GM18519 (cell line): ENCODE measurements around the gene RETN.
"Not testable (repeated sequence)": the region's sequence is repeated elsewhere in the genome, so short reads cannot be mapped to it uniquely, and the experiment has no call there.

Experiments
- ATAC-seq: cut with Tn5 transposase; IDR thresholded peaks from one replicate; pipeline ENCODE4 v1.9.1; 2021; ENCODE audit warnings: mild to moderate bottlenecking, moderate library complexity; ENCODE audit not compliant: unreplicated experiment, low FRiP score

RETN gene

DNA sequence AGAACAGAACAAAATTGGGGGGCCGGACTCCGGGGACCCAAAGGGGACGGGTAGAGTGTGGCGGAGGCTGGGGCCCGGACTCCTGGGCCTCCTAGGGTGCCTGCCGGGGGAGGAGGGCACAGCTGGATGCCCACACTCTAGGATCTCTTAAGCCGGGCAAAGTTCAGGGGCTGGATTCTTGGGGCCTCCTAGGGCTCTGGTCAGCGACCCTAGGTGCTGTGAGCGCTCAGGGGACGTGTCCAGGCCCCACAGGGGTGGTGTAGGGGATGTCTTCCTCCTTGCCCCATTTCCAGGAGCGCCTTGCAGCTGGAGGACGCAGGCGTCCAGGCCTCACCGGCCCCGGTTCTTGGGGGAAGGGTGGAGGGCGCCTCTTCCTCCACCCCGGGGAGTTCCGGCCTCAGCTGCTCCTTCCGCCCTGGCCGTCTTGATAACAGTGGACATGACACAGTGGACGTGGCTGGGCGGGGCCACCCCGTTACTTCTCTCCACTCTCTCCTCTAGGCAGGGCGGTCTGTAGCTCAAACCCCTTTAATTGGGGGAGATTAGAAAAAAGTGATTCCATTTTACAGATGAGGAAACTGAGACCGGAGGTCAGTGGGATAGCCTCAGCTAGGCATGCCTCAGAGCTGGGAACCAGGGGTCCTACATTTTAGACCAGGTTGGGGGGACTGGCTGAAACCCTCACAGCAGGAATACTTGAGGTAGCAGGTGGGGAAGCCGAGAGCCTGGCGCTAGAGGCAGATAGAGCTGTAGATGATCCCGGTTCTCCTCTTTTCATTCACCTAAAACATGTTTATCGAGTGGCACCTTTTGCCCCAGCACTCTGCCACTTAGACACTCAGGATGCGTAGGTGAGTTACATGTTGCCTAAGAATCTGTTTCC is 31.2 kb upstream of the RETN start:
- no peak for ATAC-seq

DNA sequence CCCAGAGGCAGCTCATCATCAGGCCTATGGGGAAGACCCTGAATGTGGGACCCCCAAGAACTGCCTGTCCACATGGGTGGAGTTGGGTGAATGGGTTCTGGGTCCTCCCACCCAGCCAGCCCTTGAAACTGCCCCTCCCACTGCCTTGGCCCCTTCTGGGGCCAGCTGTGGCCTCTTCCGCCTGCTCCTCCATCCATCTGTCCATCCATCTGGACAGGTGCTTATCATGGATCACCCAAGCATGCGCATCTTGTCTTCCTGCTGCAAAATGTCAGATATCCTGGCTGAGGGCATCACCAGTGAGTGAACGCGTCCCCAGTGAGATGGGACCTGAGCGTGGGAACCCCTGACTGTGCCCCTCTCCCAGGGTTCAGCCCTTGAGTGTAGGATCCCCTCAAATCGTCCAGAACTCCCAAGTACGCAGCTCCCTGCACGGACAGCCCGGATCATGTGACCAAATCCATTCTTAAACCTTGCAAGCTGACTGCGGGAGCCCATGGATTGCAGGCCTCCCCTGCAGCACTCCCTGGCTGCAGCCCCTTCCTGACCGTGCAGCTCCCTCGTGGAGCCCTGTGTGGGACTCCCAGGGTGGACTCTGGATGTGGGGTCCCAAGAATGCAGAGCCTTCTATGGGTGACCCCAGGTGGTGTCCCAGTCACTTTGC is 29.9 kb upstream of the RETN start:
- ATAC-seq, result no peak

DNA sequence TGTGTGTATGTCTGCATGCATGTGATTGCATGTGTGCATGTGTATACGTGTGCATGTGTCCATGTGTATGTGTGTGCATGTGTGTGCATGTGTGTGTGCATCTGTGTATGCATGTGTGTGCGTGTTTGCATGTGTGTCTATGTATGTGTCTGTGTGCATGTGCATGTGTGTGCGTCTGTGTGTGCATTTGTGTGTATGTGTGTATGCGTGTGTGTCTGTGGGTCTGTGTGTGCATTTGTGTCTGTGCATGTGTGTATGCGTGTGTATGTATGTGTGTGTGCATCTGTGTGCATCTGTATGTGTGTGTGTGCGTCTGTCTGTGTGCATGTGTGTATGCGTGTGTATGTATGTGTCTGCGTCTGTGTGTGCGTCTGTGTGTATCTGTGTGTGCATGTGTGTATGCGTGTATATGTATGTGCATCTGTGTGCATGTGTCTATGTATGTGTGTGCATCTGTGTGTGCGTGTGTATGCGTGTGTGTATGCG is 28.9 kb upstream of the RETN start:
- ATAC-seq, result no peak

DNA sequence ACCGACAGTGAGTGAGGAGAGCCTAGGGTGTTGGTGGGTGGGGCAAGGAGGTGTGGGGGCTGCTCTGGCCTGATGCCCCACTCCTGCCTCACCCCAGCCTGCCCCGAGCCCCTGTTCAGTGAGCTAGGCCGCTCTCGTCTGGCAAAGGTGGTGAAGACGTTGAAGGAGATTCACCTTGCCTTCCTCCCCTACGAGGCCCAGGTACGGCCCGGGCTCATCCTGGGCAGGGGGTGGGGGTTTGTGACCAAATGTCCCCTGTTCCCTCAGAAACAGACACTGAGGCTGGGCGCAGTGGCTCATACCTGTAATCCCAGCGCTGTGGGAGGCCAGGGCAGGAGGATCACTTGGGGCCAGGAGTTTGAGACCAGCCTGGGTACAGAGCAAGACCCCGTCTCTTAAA is 28.0 kb upstream of the RETN start:
- no peak for ATAC-seq

DNA sequence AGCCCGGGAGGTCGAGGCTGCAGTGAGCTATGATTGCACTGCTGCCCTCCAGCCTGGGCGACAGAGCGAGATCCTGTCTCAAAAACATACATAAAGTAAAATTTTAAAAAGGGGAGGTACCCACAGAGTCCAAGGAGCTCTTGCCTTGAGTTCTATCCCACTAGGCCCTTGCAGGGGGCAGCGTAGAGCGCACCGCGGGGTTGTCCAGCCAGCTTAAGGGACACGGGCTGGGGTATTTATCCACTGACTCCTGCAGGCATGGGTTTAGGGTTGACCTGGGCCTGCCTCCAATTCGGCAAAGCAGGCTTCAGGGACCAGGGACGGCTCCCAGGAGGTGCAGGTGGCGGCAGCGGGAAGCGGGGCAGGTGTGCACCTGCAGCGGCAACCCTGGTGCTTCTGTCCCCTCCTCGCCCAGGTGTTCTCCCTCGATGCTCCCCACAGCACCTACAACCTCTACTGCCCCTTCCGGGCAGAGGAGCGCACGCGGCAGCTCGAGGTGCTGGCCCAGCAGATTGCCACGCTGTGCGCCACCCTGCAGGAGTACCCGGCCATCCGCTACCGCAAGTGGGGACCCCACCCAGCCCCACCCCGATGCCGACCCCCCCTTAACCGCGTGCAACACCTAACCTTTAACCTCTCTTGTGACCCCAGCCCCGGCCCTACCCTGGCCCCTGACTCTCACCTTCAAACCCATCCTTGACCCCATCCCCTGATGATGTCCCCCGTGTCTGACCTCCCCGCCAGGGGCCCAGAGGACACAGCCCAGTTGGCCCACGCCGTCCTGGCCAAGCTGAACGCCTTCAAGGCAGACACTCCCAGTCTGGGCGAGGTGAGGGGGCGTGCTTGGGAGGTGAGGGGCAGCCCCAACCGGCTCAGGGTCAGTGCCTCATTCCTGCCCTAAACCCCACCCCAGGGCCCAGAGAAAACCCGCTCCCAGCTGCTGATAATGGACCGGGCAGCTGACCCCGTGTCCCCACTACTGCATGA is 27.3 kb upstream of the RETN start:
- ATAC-seq, result no peak

DNA sequence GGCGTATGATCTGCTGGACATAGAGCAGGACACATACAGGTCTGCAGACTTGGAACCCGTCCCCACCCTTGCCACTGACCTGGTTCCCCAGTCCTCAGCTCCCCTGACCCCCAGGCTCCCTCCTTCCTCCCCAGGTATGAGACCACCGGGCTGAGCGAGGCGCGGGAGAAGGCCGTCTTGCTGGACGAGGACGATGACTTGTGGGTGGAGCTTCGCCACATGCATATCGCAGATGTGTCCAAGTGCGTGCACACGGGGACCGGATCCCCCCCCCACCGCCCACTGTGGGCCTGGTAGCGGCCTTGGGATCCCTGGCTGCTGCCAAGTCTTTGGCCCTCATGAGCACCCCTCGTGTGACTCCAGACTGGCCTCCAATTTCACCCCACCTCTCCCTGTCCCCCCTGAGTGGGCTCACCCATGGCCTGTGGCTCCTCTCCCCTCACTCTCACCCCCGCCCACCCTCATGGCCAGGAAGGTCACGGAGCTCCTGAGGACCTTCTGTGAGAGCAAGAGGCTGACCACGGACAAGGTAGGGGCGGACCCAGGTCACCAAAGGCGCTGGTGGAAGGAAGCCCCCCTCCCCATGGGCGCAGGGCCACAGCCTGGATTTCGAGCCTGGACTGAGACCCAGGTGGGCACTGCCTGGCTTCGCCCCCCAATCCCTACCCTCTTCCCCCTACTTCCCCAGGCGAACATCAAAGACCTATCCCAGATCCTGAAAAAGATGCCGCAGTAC is 26.4 kb upstream of the RETN start:
- ATAC-seq, result no peak

DNA sequence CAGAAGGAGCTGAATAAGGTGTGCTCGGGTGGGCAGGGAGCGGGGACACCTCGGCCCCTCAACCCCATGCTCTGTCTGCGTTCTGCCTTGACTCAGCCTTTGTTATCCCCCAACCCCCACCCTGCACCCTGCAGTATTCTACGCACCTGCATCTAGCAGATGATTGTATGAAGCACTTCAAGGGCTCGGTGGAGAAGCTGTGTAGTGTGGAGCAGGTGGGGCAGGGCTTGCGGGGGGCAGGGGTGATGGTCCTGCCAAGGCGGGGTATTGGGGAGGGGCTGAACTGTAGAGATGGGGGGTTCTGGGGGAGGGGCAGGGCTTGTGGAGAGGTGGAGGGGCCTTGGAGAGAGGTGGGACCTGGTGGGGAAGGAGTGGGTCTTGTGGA is 25.8 kb upstream of the RETN start:
- ATAC-seq, result no peak

DNA sequence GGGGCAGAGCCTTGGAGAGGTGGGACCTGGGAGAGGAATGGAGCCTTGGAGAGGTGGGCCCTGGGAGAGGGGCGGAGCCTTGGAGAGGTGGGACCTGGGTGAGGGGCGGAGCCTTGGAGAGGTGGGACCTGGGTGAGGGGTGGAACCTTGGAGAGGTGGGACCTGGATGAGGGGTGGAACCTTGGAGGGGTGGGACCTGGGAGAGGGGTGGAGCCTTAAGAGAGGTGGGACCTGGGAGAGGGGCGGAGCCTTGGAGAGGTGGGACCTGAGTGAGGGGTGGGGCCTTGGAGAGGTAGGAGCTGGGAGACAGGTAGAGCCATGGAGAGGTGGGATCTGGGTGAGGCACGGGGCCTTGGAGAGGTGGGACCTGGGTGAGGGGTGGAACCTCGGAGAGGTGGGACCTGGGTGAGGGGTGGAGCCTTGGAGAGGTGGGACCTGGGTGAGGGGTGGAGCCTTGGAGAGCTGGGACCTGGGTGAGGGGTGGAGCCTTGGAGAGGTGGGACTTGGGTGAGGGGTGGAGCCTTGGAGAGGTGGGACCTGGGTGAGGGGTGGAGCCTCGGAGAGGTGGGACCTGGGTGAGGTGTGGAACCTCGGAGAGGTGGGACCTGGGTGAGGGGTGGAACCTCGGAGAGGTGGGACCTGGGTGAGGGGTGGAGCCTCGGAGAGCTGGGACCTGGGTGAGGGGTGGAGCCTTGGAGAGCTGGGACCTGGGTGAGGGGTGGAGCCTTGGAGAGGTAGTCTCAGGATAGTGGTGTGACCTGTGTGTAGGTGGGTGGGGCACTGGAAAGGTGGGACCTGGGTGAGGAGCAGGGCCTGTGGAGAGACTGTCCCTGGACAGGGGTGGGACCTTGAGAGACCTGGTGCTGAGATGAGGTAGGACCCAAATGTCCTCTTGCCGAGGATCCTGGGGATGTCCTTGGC is 25.0 kb upstream of the RETN start:
- not testable (repeated sequence) for ATAC-seq

DNA sequence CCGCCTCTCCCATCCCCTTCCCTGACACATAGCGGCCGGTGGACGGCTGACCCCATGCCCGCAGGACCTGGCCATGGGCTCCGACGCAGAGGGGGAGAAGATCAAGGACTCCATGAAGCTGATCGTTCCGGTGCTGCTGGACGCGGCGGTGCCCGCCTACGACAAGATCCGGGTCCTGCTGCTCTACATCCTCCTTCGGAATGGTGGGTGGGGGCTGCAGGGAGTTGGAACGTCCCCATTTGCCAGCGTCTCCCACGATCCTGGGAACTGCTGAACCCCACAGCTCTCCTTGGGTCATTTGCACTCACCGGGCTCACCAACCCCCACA is 24.3 kb upstream of the RETN start:
- ATAC-seq, result no peak

DNA sequence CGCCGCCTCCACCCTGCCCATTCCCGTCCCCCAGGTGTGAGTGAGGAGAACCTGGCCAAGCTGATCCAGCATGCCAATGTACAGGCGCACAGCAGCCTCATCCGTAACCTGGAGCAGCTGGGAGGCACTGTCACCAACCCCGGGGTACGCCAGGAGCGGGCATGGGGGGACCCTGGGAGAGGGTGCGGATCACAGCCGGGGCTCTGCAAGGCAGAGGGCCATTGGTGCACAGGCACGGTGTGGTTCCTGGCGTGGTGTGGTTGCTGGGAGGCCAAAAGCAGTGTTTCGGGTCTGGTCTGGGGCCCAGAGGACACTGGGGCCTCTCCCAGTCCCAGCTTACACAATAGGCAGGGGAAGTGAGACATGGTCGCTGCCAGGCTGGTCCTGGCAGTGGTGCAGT is 23.7 kb upstream of the RETN start:
- no peak for ATAC-seq

DNA sequence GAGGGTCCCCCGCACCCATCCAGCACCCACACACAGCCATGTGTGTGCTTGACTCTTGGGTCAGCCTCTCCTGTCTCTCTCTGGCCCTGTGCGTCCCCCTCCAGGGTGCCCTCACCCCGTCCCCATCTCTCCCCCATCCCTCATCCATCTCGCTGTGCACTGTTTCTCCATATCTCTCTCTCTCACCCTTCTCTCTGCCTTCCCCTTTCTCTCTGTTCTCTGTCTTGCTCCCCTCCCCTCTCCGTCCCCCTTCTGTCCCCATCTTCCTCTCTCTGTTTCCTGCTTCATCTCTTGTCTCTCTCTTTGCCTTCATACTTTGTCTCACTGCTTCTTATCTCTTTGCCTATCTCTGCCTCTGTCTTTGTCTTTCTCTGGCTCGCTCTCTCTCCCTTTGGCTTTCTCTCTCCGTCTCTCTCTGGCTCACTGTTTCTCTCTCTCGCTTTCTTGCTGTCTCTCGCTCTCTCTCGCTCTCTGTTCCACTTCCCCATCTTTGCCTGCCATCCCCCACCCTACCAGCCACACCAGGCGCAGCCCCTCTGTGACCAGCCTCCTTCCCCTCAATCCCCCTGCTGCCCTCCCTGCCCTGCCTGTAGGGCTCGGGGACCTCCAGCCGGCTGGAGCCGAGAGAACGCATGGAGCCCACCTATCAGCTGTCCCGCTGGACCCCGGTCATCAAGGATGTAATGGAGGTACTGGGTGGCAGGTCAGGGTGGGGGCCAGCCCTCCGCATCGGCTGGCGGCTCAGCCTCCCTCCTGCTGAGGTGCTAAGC is 23.0 kb upstream of the RETN start:
- ATAC-seq, result no peak

DNA sequence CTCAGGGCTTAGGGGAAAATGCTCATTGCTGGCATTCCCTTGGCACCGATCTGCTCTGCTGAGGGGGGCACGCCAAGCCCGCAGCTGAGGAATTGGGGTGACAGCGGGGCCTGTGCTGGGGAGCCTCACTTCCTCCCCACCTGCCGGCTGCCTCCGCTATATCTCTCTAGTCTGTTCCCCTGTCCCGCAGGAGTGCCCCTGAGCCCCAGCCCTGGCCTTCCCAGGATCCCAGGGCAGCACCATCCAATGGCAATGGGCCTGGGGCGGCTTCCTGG is 22.5 kb upstream of the RETN start:
- ATAC-seq, result no peak

DNA sequence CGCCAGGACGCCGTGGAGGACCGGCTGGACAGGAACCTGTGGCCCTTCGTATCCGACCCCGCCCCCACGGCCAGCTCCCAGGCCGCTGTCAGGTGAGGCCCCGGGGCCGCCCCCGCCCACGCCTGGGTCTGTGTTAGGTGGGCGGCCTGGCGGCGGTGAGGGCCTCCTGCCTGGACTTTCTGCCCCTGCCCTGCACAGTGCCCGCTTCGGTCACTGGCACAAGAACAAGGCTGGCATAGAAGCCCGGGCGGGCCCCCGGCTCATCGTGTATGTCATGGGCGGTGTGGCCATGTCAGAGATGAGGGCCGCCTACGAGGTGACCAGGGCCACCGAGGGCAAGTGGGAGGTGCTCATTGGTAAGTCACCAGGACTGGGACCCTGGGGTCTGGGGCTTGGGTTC is 21.7 kb upstream of the RETN start:
- no peak for ATAC-seq

DNA sequence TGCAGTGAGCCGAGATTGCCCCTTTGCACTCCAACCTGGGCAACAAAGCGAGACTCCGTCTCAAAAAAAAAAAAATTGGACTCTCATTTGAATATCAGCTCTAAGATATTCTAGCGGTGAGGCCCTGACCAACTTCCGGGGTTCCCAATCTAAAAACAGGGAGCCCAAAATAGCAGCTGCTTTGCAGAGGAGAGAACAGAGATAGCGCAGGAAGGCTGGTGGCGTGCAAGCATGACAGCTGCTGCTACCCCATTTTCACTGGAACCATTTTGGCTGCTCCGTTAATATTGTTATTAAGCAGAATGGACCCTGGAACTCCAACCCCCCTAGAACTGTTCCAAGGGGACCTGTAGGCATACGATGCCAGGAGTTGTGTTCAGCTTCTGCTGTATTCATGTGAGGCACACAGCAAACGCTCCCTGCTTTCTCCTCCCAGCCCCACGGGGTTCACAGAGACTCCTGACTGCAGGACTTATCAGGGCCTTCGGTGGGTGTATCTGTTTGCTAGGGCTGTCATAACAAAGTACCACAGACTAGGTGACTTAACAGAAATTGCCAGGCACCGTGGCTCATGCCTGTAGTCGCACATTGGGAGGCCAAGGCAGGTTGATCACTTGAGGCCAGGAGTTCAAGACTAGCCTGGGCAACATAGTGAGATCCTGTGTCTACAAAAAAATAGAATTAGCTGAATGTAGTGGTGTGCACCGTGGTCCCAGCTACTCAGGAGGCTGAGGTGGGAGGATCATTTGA is 20.4 kb upstream of the RETN start:
- no peak for ATAC-seq

DNA sequence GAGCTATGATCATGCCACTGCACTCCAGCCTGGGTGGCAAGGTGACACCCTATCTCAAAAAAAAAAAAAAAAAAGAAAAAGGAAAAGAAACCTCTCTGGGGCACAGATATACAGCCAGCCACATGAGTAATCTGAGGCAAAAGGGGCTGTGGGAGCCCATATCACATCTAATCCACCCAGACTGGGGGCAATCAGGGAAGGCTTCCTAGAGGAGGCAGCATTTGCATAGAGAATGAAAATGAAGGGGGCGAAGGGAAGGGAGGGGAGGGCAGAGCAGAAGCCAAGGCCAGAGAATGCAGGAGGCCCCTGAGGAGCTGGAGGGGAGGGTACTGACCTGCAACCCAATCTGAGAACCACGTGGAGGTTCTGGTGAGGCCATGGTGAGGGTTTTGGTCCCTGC is 18.7 kb upstream of the RETN start:
- ATAC-seq, result no peak

DNA sequence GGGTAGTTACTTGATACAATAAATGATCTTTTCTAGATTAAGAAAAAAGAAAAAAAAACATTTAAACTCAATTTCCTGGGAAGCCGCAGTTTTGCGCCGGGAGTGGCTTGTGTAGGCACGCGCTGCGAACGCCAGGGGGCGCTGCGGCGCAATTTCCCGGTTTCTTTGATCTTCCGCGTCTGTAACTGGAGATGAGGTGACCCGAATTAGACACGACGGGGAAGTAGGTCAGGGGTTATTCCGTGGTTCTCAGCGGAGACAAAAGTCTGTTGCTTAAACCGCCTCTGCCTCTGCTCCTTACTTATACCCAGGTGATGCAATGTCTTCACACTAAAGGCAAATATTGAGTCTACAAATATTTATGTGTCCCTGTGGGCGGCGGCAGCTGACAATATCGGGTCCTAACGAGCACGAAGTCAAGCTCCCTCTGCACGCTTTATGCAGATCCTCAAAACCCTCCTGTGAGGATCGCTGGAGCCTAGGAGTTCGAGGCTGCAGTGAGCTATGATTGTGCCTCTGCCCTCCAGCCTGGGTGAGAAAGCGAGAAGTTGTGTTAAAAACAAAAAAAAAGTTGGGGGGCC is 16.7 kb upstream of the RETN start:
- ATAC-seq, result no peak

DNA sequence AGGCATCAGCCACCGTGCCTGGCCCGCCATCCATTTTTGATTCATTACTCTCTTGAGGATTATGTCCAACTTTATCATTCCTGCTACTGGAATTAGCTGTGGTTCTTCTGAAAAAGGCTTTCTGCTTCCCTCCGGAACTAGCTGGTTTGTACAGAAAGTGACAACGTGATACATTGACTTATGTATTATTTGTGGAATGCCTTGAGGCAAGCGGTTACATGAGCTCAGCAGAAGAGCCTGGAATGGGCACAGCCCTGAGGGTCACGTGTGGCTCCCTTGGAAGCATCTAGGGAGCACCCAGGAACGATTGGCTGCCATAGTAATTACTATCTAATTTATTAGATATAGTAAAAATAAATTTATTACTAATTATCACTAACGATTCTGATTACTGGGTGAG is 14.4 kb upstream of the RETN start:
- no peak for ATAC-seq

DNA sequence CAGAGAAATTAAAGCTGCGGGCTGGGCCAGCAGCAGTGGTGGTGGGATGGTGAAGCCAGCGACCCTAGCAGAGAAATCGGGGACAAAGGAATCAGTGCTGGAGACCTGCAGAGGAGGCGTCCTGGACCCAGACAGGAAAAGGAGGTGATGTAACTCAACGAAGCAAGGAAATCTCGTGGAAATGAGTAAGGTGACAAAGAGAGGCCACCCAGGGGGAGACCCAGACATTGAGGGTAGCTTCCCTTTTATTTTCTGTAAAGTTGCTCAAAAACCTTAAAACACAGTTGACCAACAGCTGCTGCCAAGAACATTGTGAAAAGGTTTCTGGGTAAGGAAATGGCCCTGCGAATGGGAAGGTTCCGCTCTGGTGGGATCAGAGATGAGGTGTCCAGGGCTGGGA is 13.3 kb upstream of the RETN start:
- ATAC-seq, result no peak
